Endodermal cell (in vitro differentiated cells): ENCODE results near the gene CAVIN4. TPM values are rescaled to one million over a fixed set of nuclear protein-coding genes. Genes with fewer than 3 reads are reported as not detected.

ENCODE experiments used
- DNase-seq: peaks from one replicate; pipeline ENCODE4 v3.0.0-alpha.2; 2017
- H3K27ac ChIP-seq: 2 replicates; pipeline ENCODE4 v1.5.1; 2013; ENCODE audit warnings: mild to moderate bottlenecking, low read depth, low read length, moderate library complexity
- H3K27me3 ChIP-seq: 2 replicates; pipeline ENCODE4 v1.6.1; 2013; ENCODE audit warnings: mild to moderate bottlenecking, low read length, moderate library complexity; ENCODE audit not compliant: insufficient read depth, control insufficient read depth, poor library complexity, severe bottlenecking
- H3K36me3 ChIP-seq: 2 replicates; pipeline ENCODE4 v1.7.0; 2013; ENCODE audit warnings: mild to moderate bottlenecking, low read length, moderate library complexity; ENCODE audit not compliant: control insufficient read depth, insufficient read depth
- H3K4me1 ChIP-seq: one replicate; pipeline ENCODE4 v1.7.0; 2013; ENCODE audit warnings: low read length; ENCODE audit not compliant: control insufficient read depth, insufficient read depth
- H3K4me3 ChIP-seq: 2 replicates; pipeline ENCODE4 v1.5.1; 2013; ENCODE audit warnings: mild to moderate bottlenecking, low read length, moderate library complexity
- H3K9ac ChIP-seq: 2 replicates; pipeline ENCODE4 v1.6.1; 2013; ENCODE audit warnings: mild to moderate bottlenecking, low read length, moderate library complexity; ENCODE audit not compliant: poor library complexity, severe bottlenecking; ENCODE audit errors: extremely low read depth
- H3K9me3 ChIP-seq: 2 replicates; pipeline ENCODE4 v1.6.1; 2013; ENCODE audit warnings: mild to moderate bottlenecking, low read length, moderate library complexity; ENCODE audit not compliant: control insufficient read depth
- H3K27ac Mint-ChIP-seq: 2 replicates; pipeline ENCODE4 v1.8.0; 2020; ENCODE audit warnings: mixed read lengths
- H3K27me3 Mint-ChIP-seq: 2 replicates; pipeline ENCODE4 v1.8.0; 2021; ENCODE audit warnings: mild to moderate bottlenecking, mixed read lengths; ENCODE audit not compliant: insufficient read depth
- H3K36me3 Mint-ChIP-seq: 2 replicates; pipeline ENCODE4 v1.8.0; 2020; ENCODE audit warnings: low read depth, mixed read lengths
- H3K4me1 Mint-ChIP-seq: 2 replicates; pipeline ENCODE4 v1.8.0; 2020; ENCODE audit warnings: mixed read lengths
- H3K4me3 Mint-ChIP-seq: 2 replicates; pipeline ENCODE4 v1.8.0; 2020; ENCODE audit warnings: mild to moderate bottlenecking, moderate library complexity, mixed read lengths
- H3K9me3 Mint-ChIP-seq: 2 replicates; pipeline ENCODE4 v1.8.0; 2020; ENCODE audit warnings: mild to moderate bottlenecking, mixed read lengths
- CTCF ChIP-seq: fragments of 200-600 bp; sonication (generic); conservative IDR thresholded peaks from 2 replicates; pipeline ENCODE4 v1.5.0; 2021; ENCODE audit warnings: antibody characterized with exemption, mild to moderate bottlenecking
- WGBS, 2 experiments: methylation state at CpG; one replicate each; pipeline versions ENCODE4 v1.1.5 to v1.1.7; 2013; ENCODE audit warnings: missing lambda C conversion rate in 2 of 2, mixed read lengths in 1 of 2; ENCODE audit not compliant: insufficient coverage in 1 of 2, insufficient read length in 1 of 2; 5-methylcytosine and 5-hydroxymethylcytosine counted together
- long read RNA-seq, 4 experiments: library from polyadenylated mRNA in 2 of 4; library from RNA in 1 of 4; library from capped mRNA in 1 of 4; stranded (forward) in 3 of 4; unstranded in 1 of 4; transcript quantifications; one replicate each; pipeline ENCODE4 v2.0.0, GENCODE V29; 2020 to 2021; ENCODE audit warnings: inconsistent platforms in 1 of 4
- polyA plus RNA-seq, 2 experiments: library from polyadenylated mRNA; stranded (reverse); fragments of 50-300 nt; gene quantifications; one replicate each; pipeline ENCODE4 v1.2.3, GENCODE V29; 2013
- total RNA-seq, 2 donors: library from RNA; stranded (reverse); fragmentation: NEBNext Ultra II Directional in 1 of 2; extraction: Animal tissue kit (Norgen Biotek cat#: 25700) in 1 of 2; gene quantifications; 2 replicates in 1 of 2; 3 replicates in 1 of 2; pipeline ENCODE4 v1.2.1, GENCODE V29; 2021

The CAVIN4 gene
- total RNA-seq = 10 to 100 TPM in 1 of 2 donors, 1 to 10 TPM in 1; 9.0 to 10.1 TPM
- 5.7 TPM for polyA plus RNA-seq (2013, experiment 1 of 2)
- polyA plus RNA-seq (2013, experiment 2 of 2) = 6.7 TPM
- long read RNA-seq, experiment 1, partial matches to known transcripts = 0 of 1 reads
- long read RNA-seq, experiment 1, other reads (novel, unspliced or antisense) = 1 of 1 reads
- long read RNA-seq, experiment 2, partial matches to known transcripts = 0 of 7 reads
- long read RNA-seq, experiment 2, other reads (novel, unspliced or antisense) = 6 of 7 reads
- long read RNA-seq, experiment 3, partial matches to known transcripts = 0 of 1 reads
- long read RNA-seq, experiment 3, other reads (novel, unspliced or antisense) = 1 of 1 reads
- long read RNA-seq, experiment 4, partial matches to known transcripts = 0 of 1 reads
- long read RNA-seq, experiment 4, other reads (novel, unspliced or antisense) = 1 of 1 reads

- TF ChIP-seq CTCF = no peak
- H3K4me3 ChIP-seq = no peak within 1 kb of the TSS
- Mint-ChIP-seq H3K9me3 (no peaks in the 10 kb centered on the region), H3K27ac (no peak within 1 kb of the TSS), H3K4me1 (no peaks in the 10 kb centered on the region), H3K36me3 (peaks cover 53% of the 10 kb centered on the region), H3K27me3 (no peaks in the 10 kb centered on the region), H3K4me3 (no peak within 1 kb of the TSS)
- H3K27me3 ChIP-seq = no peaks in the 10 kb centered on the region
- H3K27ac ChIP-seq = no peak within 1 kb of the TSS
- H3K4me1 ChIP-seq = no peaks in the 10 kb centered on the region
- 95 to 97% methylated on average over 8 to 10 of the region's 10 CpGs for WGBS, 2 experiments
- DNase-seq = no peak
- H3K9ac ChIP-seq = no peak within 1 kb of the TSS
- peaks cover 64% of the 10 kb centered on the region for H3K36me3 ChIP-seq
- H3K9me3 ChIP-seq = no peaks in the 10 kb centered on the region
These were observed at the start of gene CAVIN4 for GRCh38 chr9:100577776-100578448. Gene CAVIN4 (plus strand): TSS chr9:100578079. CDS start chr9:100578144, 65 bp downstream.

GRCh38 chr9:100534401-100534800, 43.5 kb upstream of the CAVIN4 start:
- H3K27me3 Mint-ChIP-seq = no peaks in the 10 kb centered on the region
- no peak overlapping the region for H3K27ac Mint-ChIP-seq
- no peak overlapping the region for H3K4me3 Mint-ChIP-seq
- no peak overlapping the region for H3K4me3 ChIP-seq
- H3K9ac ChIP-seq = no peak overlapping the region
- H3K36me3 Mint-ChIP-seq = peaks cover 45% of the 10 kb centered on the region
- peak overlapping the region; percentile 19 for H3K27ac ChIP-seq
- TF ChIP-seq CTCF = no peak
- H3K27me3 ChIP-seq = no peaks in the 10 kb centered on the region
- peaks cover 18% of the 10 kb centered on the region for H3K9me3 Mint-ChIP-seq
- no peaks in the 10 kb centered on the region for H3K4me1 Mint-ChIP-seq
- H3K4me1 ChIP-seq = no peaks in the 10 kb centered on the region
- H3K9me3 ChIP-seq = peaks cover 4% of the 10 kb centered on the region
- WGBS, 2 experiments = 91 to 98% methylated on average over 4 of the region's 4 CpGs
- H3K36me3 ChIP-seq = peaks cover 21% of the 10 kb centered on the region
- no peak for DNase-seq

- TF ChIP-seq CTCF = no peak
- peaks cover 68% of the 10 kb centered on the region for H3K36me3 ChIP-seq
- no peak overlapping the region for H3K4me3 ChIP-seq
- WGBS, 2 experiments = 93 to 100% methylated on average over 6 to 12 of the region's 12 CpGs
- H3K4me3 Mint-ChIP-seq = no peak overlapping the region
- peaks cover 86% of the 10 kb centered on the region for H3K36me3 Mint-ChIP-seq
- H3K4me1 Mint-ChIP-seq = no peaks in the 10 kb centered on the region
- H3K9me3 Mint-ChIP-seq = peaks cover 49% of the 10 kb centered on the region
- no peak overlapping the region for H3K9ac ChIP-seq
- peaks cover 52% of the 10 kb centered on the region for H3K9me3 ChIP-seq
- H3K27me3 ChIP-seq = no peaks in the 10 kb centered on the region
- H3K27me3 Mint-ChIP-seq = no peaks in the 10 kb centered on the region
- no peak overlapping the region for H3K27ac ChIP-seq
- no peak overlapping the region for H3K27ac Mint-ChIP-seq
- no peaks in the 10 kb centered on the region for H3K4me1 ChIP-seq
- no peak for DNase-seq
These were observed 37.6 kb upstream of the CAVIN4 start for GRCh38 chr9:100540327-100540726.
